NCI-H345 (cell line): ENCODE results near the gene TYW1B.
"Not testable (repeated sequence)": the region's sequence is repeated elsewhere in the genome, so short reads cannot be mapped to it uniquely, and the experiment has no call there.

Experiments
- DNase-seq: peaks from one replicate; lab custom pipeline; 2025; lab: John Stamatoyannopoulos, UW

TYW1B gene

GRCh38 chr7:72816370-72817157 lies 11.4 kb downstream of the TYW1B start:
- DNase-seq = not testable (repeated sequence)

DNA sequence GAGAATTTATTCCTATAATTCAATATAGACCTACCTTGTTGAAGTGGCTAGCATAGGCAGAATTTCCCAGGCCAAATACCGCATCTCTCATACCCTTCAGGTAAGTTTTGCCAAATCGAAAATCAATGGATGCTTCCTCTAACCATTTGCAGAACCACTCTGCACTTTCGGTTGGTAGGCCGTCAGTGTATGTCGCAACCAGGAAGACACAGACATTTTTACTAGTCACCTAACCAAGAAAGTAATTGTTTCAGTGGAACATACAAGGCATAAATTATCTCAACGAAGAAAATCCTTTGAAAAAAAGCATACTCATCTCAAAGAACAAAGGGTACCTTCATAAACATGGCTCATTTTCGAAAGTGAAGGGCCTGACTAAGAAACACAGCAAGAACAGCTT lies 17.6 kb downstream of the TYW1B start:
- not testable (repeated sequence) for DNase-seq

DNA sequence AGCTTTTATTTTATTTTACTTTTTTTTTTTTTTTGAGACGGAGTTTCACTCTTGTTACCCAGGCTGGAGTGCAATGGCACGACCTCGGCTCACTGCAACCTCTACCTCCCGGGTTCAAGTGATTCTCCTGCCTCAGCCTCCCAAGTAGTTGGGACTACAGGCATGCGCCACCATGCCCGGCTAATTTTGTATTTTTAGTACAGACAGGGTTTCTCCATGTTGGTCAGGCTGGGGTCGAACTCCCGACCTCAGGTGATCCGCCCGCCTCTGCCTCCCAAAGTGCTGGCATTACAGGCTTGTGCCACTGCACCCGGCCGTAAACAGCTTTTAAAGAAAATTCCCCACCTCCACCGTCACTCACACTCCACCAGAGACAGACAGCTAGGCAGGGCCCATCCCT lies 19.5 kb downstream of the TYW1B start:
- DNase-seq = not testable (repeated sequence)

DNA sequence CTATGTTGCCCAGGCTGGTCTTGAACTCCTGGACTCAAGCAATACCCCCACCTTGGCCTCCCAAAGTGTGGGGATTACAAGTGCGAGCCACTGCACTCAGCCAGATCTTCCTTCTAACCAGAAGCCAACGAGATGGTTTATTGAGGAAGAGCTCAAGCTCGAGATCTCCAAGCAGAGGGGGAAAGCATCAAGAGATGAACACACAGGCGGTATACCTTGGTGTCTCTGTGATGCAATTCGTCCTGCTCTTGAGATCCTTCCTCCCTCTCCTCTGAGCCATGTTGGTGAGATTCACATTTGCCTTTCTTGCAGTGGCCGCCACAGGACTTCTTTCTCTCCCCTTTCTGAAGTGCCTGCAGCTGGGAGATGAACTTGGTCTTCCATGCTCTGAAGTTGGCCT lies 21.1 kb downstream of the TYW1B start:
- not testable (repeated sequence) for DNase-seq

GRCh38 chr7:72805526-72806494 lies 22.2 kb downstream of the TYW1B start:
- DNase-seq = no peak

- DNase-seq = not testable (repeated sequence)
These were observed 24.2 kb downstream of the TYW1B start for GRCh38 chr7:72803778-72804177.

DNA sequence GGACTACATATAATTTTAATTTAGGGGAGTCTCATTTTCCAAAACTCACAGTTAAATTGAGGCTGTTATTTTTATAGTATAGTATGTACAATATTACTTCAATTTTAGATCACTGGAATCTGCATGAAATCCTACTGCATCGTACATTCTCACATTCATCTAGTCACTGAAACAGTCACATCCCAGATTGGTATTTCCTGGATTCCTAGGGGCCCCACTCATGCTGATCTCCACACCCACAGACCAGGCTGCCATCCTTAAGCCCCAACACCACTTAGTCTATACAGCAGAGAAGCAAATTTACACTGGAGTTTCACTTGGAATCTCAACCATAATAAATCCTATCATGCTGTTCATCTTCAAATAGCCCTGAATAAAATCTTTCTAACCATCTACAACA lies 26.4 kb downstream of the TYW1B start:
- DNase-seq = not testable (repeated sequence)

DNA sequence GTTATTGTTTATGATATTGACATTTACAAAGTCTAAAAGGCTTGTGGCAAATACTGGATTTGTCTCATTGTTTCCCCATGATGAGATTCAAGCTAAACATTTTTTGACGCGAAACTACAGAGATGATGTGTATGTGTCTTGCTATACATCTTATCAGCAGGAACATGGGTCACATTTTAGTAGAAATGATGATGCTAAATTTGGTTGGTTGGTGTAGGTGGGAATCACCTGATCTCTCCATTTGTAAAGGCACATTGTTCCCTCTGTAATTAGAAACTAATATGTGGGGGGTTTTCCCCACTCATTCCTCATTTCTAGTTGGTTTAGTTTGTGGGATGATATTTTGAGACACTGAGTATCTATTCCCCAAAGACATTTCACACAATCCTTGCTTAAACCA lies 32.6 kb downstream of the TYW1B start:
- not testable (repeated sequence) for DNase-seq

DNA sequence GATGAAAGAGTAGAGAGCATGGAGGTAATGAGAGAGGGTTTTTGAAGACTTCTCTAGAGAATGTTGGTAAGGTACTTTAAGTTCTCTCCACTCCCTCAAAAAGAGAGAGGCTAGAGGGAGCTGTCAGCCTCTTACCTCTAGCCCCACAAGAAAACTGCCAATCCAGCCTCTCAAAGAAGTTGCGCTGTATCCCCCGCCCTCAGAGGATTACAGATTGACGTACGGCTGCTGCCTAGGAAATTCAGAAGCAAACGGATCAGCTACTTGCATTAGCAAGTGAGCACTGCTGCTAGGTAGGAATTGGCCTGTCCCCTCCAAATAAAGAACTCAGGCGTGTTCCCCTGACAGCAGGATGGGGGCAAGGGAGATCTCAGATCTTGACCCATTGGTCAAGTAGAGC lies 34.2 kb downstream of the TYW1B start:
- no peak for DNase-seq

DNA sequence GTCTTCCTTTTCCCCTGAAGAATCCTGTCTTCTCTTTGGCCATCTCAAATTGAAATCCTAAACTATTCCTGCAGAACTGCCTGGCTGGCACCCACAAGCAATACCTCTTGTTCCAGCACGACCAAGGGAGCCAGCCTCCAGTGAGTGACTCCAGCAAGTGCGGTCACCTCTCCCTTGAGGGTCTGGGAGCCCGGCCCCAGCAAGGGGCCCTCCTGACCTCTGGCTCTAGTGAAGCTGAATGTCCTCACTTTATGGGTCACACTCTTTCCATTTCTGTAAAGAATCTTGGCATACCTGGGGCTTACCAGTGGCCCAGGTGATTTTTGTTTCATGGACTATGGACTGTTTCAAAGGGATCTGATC lies 37.3 kb downstream of the TYW1B start:
- not testable (repeated sequence) for DNase-seq

DNA sequence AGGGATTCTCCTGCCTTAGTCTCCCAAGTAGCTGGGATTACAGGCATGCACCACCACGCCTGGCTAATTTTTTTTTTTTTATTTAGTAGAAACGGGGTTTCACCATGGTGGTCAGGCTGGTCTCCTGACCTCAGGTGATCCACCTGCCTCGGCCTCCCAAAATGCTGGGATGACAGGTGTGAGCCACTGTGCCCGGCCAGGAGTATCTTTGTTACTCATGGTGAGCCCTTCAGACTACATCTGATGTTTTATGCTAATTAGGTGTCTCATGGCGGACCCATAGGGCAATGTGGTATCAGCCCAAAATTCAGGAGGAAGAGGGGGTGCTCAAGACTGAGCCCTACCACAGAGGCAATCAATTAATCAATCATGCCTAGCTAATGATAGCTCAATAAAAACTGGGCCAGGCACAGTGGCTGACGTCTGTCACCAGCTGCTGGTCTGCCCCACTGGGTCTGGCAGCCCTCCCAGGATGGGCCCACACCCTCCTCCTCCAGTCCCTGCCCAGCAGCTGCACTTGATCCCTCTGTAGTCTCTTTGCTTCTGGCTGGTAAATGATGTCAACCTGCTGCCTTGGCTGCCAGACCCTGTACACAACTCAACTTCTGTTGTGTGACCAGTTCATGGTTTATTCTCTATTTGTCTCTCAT lies 37.8 kb downstream of the TYW1B start:
- peak; percentile 8 for DNase-seq

- DNase-seq = no peak
These were observed 42.6 kb downstream of the TYW1B start for GRCh38 chr7:72785166-72785955.

DNA sequence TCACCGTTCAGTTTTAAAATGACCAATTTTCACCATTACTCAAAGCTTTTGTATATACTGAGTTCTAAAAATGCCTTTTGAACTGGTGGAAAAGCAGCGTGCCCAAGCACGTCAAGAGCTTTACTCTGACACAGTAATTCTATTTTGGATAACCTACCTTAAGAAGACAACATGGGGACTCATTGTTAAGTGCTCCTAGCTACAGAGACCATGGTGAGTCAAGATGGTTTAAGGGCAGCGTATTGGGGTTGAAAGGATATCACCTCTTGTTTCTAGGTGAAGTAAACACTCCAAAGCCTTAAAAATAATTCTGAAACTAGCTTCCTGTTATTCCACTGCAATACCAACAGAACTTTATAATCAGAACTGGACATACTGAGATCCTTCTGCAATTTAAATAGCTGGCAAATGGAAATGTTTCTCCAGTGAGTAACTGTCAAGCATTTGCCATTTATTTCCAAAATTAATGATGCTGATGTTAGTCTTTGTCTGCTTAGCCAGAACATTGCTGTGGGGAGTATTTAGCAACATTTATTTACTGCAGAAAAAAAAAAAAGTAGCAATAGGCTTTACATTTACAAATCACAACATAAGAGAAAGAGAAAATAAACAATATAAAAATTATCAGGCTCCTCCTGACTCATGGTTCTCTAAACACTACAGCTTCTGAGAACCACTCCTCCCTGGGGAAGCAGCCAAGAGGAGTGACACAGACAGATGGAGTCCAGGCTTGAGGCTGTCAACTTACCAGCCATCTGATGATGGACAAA lies 44.2 kb downstream of the TYW1B start:
- peak; percentile 25 for DNase-seq

- no peak for DNase-seq
These were observed 46.4 kb downstream of the TYW1B start for GRCh38 chr7:72781631-72782030.

- DNase-seq = no peak
These were observed 46.8 kb downstream of the TYW1B start for GRCh38 chr7:72781161-72781560.

- DNase-seq = not testable (repeated sequence)
These were observed 47.6 kb downstream of the TYW1B start for GRCh38 chr7:72780289-72780894.

DNA sequence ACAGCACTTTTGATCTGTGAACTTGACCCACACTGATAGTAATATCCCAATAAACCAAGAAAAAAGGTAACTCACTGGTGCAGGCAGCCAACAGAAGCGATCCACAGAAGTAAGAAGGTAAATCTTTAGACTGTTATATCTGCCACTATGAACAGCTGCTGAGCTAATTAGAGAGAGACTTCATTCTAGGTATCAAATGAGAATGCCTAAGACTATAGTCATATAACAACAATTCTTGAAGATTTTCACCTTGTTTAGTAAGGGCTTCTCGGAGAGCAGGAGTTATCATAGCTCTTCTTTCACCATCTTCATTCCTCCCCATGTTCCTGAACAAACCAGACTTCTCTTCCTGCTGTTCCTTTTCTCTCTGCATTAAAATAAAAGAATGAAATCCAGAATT lies 50.8 kb downstream of the TYW1B start:
- DNase-seq = not testable (repeated sequence)

GRCh38 chr7:72772627-72773026 lies 55.4 kb downstream of the TYW1B start:
- DNase-seq = not testable (repeated sequence)

GRCh38 chr7:72766994-72767393 lies 61.0 kb downstream of the TYW1B start:
- not testable (repeated sequence) for DNase-seq

DNA sequence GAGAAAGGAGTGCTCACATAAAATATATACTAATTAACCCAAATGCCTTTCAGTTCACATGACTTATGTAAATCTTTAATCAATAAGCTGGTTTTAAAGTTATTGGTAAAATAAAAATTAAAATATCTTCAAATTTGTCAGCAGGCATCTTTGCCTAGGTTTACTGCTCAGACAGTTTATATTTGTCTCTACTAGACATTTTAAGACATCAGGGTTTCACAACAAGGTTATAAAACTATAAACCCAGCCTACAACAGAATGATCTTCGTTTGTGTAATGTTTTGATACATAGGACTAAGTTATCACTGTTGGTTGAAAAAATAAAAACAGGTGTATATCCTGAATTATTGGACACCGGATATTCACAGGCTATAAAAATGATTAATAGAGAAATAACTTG lies 67.4 kb downstream of the TYW1B start:
- DNase-seq = no peak
